ENCODE measurements around the gene JAKMIP2. TPM values are rescaled to one million over a fixed set of nuclear protein-coding genes. Genes with fewer than 3 reads are reported as not detected.

Gene JAKMIP2
- total and polyA plus RNA-seq, 10 of the 15 experiments (the other 5 are each of a cell fraction or from before 2014, with no cell fraction given): 0.51 to 1.8 (median 0.89) TPM

- intact Hi-C loops (cut with micrococcal nuclease; ENCODE audit: unreplicated experiment) (no loop called here), in situ Hi-C loops (cut with MboI) (no loop called here)
- no peak for FAIRE-seq
- Histone ChIP-seq H4K20me1 (ENCODE audit: control insufficient read depth, insufficient read depth) (no peaks in the 10 kb centered on the region), H2AFZ (ENCODE audit: control insufficient read depth, low read depth, low read length) (no peak overlapping the region), H3K9ac (ENCODE audit: control insufficient read depth, insufficient read depth, low read length) (no peak overlapping the region), H3K4me1 (ENCODE audit: control insufficient read depth, insufficient read depth, low read length) (no peaks in the 10 kb centered on the region), H3K4me2 (ENCODE audit: control insufficient read depth, insufficient read depth) (no peak overlapping the region), H3K4me3 (no peak overlapping the region), H3K36me3 (ENCODE audit: control insufficient read depth in 2 of 2, insufficient read depth in 2 of 2, low read length in 1 of 2) (no peaks in the 10 kb centered on the region), H3K9me3 (replicated peaks; ENCODE audit: control insufficient read depth, insufficient read depth, low read length) (no peaks in the 10 kb centered on the region), H3K79me2 (ENCODE audit: control insufficient read depth, insufficient read depth, low read length) (no peaks in the 10 kb centered on the region), H3K27me3 (replicated peaks in 1 of 2; ENCODE audit: control insufficient read depth in 2 of 2, insufficient read depth in 2 of 2, low read length in 1 of 2) (no peaks in the 10 kb centered on the region), H3K27ac (ENCODE audit: control insufficient read depth, insufficient read depth) (no peak overlapping the region)
- DNase-seq (ENCODE audit: low read depth, low spot score): no peak
- no peak for TF ChIP-seq ZNF274 (IDR thresholded peaks at IDR 0.05; ENCODE audit: insufficient read depth, insufficient read length)
- SMC1A ChIA-PET (ENCODE audit: uncharacterized antibody, unreplicated experiment): no interaction called here
- no peak for ATAC-seq
- POLR2A ChIA-PET: no interaction called here
- CTCF ChIA-PET: interaction anchor here (1.0 kb wide), 1 partner anchor 13 kb away, joined by 3 read pairs; no protein-coding TSS in a partner anchor
- RAD21 ChIA-PET (ENCODE audit: unreplicated experiment): no interaction called here
- WGBS (ENCODE audit: insufficient coverage, insufficient replicate concordance, low lambda C conversion rate, missing lambda C conversion rate): 0% methylated on average over 1 of the region's 1 CpG
- no TSS peak for BruUV-seq (replicated peaks)
Measured at GRCh38 chr5:147616421-147616820, 166.1 kb downstream of the JAKMIP2 start.

- RAD21 ChIA-PET (ENCODE audit: unreplicated experiment): no interaction called here
- no TSS peak for BruUV-seq (replicated peaks)
- Histone ChIP-seq H3K27ac (ENCODE audit: control insufficient read depth, insufficient read depth) (no peak overlapping the region), H3K4me3 (no peak overlapping the region), H3K9ac (ENCODE audit: control insufficient read depth, insufficient read depth, low read length) (no peak overlapping the region), H3K4me1 (ENCODE audit: control insufficient read depth, insufficient read depth, low read length) (no peaks in the 10 kb centered on the region), H3K9me3 (replicated peaks; ENCODE audit: control insufficient read depth, insufficient read depth, low read length) (no peaks in the 10 kb centered on the region), H2AFZ (ENCODE audit: control insufficient read depth, low read depth, low read length) (no peak overlapping the region), H3K79me2 (ENCODE audit: control insufficient read depth, insufficient read depth, low read length) (no peaks in the 10 kb centered on the region), H3K4me2 (ENCODE audit: control insufficient read depth, insufficient read depth) (no peak overlapping the region), H3K27me3 (replicated peaks in 1 of 2; ENCODE audit: control insufficient read depth in 2 of 2, insufficient read depth in 2 of 2, low read length in 1 of 2) (no peaks in the 10 kb centered on the region), H3K36me3 (ENCODE audit: control insufficient read depth in 2 of 2, insufficient read depth in 2 of 2, low read length in 1 of 2) (no peaks in the 10 kb centered on the region), H4K20me1 (ENCODE audit: control insufficient read depth, insufficient read depth) (no peaks in the 10 kb centered on the region)
- intact Hi-C loops (cut with micrococcal nuclease; ENCODE audit: unreplicated experiment) (no loop called here), in situ Hi-C loops (cut with MboI) (no loop called here)
- no peak for FAIRE-seq
- DNase-seq (ENCODE audit: low read depth, low spot score): no peak
- WGBS (ENCODE audit: insufficient coverage, insufficient replicate concordance, low lambda C conversion rate, missing lambda C conversion rate): 0% methylated on average over 1 of the region's 1 CpG
- SMC1A ChIA-PET (ENCODE audit: uncharacterized antibody, unreplicated experiment): no interaction called here
- ATAC-seq: no peak
- POLR2A ChIA-PET: no interaction called here
- CTCF ChIA-PET: no interaction called here
- no peak for TF ChIP-seq E2F8 (IDR thresholded peaks at IDR 0.05; ENCODE audit: low read depth, partially characterized antibody)
- no peak for TF ChIP-seq SRF (IDR thresholded peaks at IDR 0.05; ENCODE audit: low read depth in 2 of 2, low read length in 2 of 2)
- TF ChIP-seq YBX1 (IDR thresholded peaks at IDR 0.05): no peak
- TF ChIP-seq MEF2A (IDR thresholded peaks at IDR 0.05; ENCODE audit: insufficient read depth, low read depth, low read length): no peak
- no peak for TF ChIP-seq ELK1 (IDR thresholded peaks at IDR 0.05; ENCODE audit: low read depth, low read length)
- TF ChIP-seq SREBF2 (IDR thresholded peaks at IDR 0.05; ENCODE audit: low read length): no peak
- TF ChIP-seq ZSCAN29 (IDR thresholded peaks at IDR 0.05): no peak
Measured at GRCh38 chr5:147613359-147613758, 169.2 kb downstream of the JAKMIP2 start.

All from GM12878 (cell line).